HG02981 (cell line): Measurements from ENCODE around the gene SYNPO2L.
"Not testable (repeated sequence)": the region's sequence is repeated elsewhere in the genome, so short reads cannot be mapped to it uniquely, and the experiment has no call there.

Experiments
- ATAC-seq: cut with Tn5 transposase; IDR thresholded peaks from one replicate; pipeline ENCODE4 v1.9.1; 2021; ENCODE audit warnings: mild to moderate bottlenecking, moderate library complexity; ENCODE audit not compliant: unreplicated experiment

The SYNPO2L gene

GRCh38 chr10:73655990-73656298 lies at the start of gene SYNPO2L:
Gene SYNPO2L (minus strand): TSS chr10:73656029. CDS start chr10:73655922, 107 bp downstream.
- ATAC-seq, result no peak

- ATAC-seq, result not testable (repeated sequence)
Measured at GRCh38 chr10:73703924-73704323, 48.1 kb upstream of the SYNPO2L start.

- ATAC-seq, result not testable (repeated sequence)
Measured at GRCh38 chr10:73698819-73699218, 43.0 kb upstream of the SYNPO2L start.

- not testable (repeated sequence) for ATAC-seq
Measured at GRCh38 chr10:73697675-73698159, 41.9 kb upstream of the SYNPO2L start, which contains the start of gene AGAP5. Gene AGAP5 (minus strand): TSS chr10:73698109. CDS start chr10:73697755, 354 bp downstream.

GRCh38 chr10:73695302-73695701 lies 39.5 kb upstream of the SYNPO2L start:
- not testable (repeated sequence) for ATAC-seq

- not testable (repeated sequence) for ATAC-seq
Measured at GRCh38 chr10:73690755-73691154, 34.9 kb upstream of the SYNPO2L start.

- ATAC-seq, result not testable (repeated sequence)
Measured at GRCh38 chr10:73689596-73689995, 33.8 kb upstream of the SYNPO2L start.

- not testable (repeated sequence) for ATAC-seq
Measured at GRCh38 chr10:73687641-73688040, 31.8 kb upstream of the SYNPO2L start.

- not testable (repeated sequence) for ATAC-seq
Measured at GRCh38 chr10:73674546-73674945, 18.7 kb upstream of the SYNPO2L start.

- not testable (repeated sequence) for ATAC-seq
Measured at GRCh38 chr10:73668378-73668777, 12.5 kb upstream of the SYNPO2L start.

GRCh38 chr10:73666153-73666809 lies 10.5 kb upstream of the SYNPO2L start:
- not testable (repeated sequence) for ATAC-seq

- ATAC-seq, result not testable (repeated sequence)
Measured at GRCh38 chr10:73665581-73665980, 9.8 kb upstream of the SYNPO2L start.

- not testable (repeated sequence) for ATAC-seq
Measured at GRCh38 chr10:73664156-73665040, 8.6 kb upstream of the SYNPO2L start.

GRCh38 chr10:73663621-73664020 lies 7.8 kb upstream of the SYNPO2L start:
- ATAC-seq, result not testable (repeated sequence)

- not testable (repeated sequence) for ATAC-seq
Measured at GRCh38 chr10:73662705-73663104, 6.9 kb upstream of the SYNPO2L start.

- ATAC-seq, result no peak
Measured at GRCh38 chr10:73655257-73655989, 406 bp downstream of the SYNPO2L start.

GRCh38 chr10:73653701-73654100 lies 2.1 kb downstream of the SYNPO2L start:
- ATAC-seq, result no peak

- no peak for ATAC-seq
Measured at GRCh38 chr10:73653195-73653594, 2.6 kb downstream of the SYNPO2L start.

GRCh38 chr10:73650537-73651331 lies 5.1 kb downstream of the SYNPO2L start:
- peak; percentile 57 for ATAC-seq

GRCh38 chr10:73649876-73650536 lies 5.8 kb downstream of the SYNPO2L start:
- no peak for ATAC-seq
